DND-41 (cell line): Measurements from ENCODE around the gene TRAK1.

ENCODE experiments used
- CTCF ChIP-seq: IDR thresholded peaks from 2 replicates; pipeline ENCODE4 v1.5.1; 2012; ENCODE audit warnings: borderline replicate concordance, low read length, moderate library complexity, mild to moderate bottlenecking; ENCODE audit not compliant: poor library complexity, severe bottlenecking; ENCODE audit errors: extremely low read depth
- EZH2 ChIP-seq: IDR thresholded peaks from 3 replicates; pipeline ENCODE4 v1.6.1; 2012; ENCODE audit warnings: borderline replicate concordance, low read depth, mild to moderate bottlenecking, moderate library complexity, low read length, inconsistent platforms; ENCODE audit not compliant: severe bottlenecking

- TF ChIP-seq CTCF = no peak
- no peak for TF ChIP-seq EZH2
These were observed 18.3 kb upstream of the TRAK1 start for GRCh38 chr3:42072831-42073301.
